ENCODE measurements around the gene CAMTA1.

CAMTA1 gene

GRCh38 chr1:7448986-7449385 is 663.7 kb downstream of the CAMTA1 start:
- no peak for DNase-seq

- DNase-seq = no peak
Measured at GRCh38 chr1:7449750-7450149, 664.5 kb downstream of the CAMTA1 start.

- no peak for DNase-seq
Measured at GRCh38 chr1:7450838-7451237, 665.6 kb downstream of the CAMTA1 start.

- DNase-seq = no peak
Measured at GRCh38 chr1:7453038-7453437, 667.8 kb downstream of the CAMTA1 start.

- DNase-seq = peak; percentile 6 to 20
Measured at GRCh38 chr1:7454052-7454815, 669.0 kb downstream of the CAMTA1 start.

GRCh38 chr1:7454895-7455784 is 669.9 kb downstream of the CAMTA1 start:
- no peak for DNase-seq

GRCh38 chr1:7455796-7456721 is 670.8 kb downstream of the CAMTA1 start:
- DNase-seq = no peak

- no peak for DNase-seq
Measured at GRCh38 chr1:7456722-7457082, 671.4 kb downstream of the CAMTA1 start.

- no peak for DNase-seq
Measured at GRCh38 chr1:7457811-7458210, 672.6 kb downstream of the CAMTA1 start.

- no peak for DNase-seq
Measured at GRCh38 chr1:7458946-7459345, 673.7 kb downstream of the CAMTA1 start.

GRCh38 chr1:7459914-7460313 is 674.7 kb downstream of the CAMTA1 start:
- DNase-seq = no peak

- no peak for DNase-seq
Measured at GRCh38 chr1:7460807-7461206, 675.6 kb downstream of the CAMTA1 start.

GRCh38 chr1:7462617-7463016 is 677.4 kb downstream of the CAMTA1 start:
- no peak for DNase-seq

GRCh38 chr1:7463526-7463925 is 678.3 kb downstream of the CAMTA1 start:
- DNase-seq = no peak

GRCh38 chr1:7464736-7465135 is 679.5 kb downstream of the CAMTA1 start:
- DNase-seq = no peak

- DNase-seq = no peak
Measured at GRCh38 chr1:7467476-7468175, 682.4 kb downstream of the CAMTA1 start.

- no peak for DNase-seq
Measured at GRCh38 chr1:7468248-7468647, 683.0 kb downstream of the CAMTA1 start.

- DNase-seq = no peak
Measured at GRCh38 chr1:7469255-7469938, 684.1 kb downstream of the CAMTA1 start.

GRCh38 chr1:7470904-7471638 is 685.8 kb downstream of the CAMTA1 start:
- peak; percentile 38 to 47 for DNase-seq

- DNase-seq = no peak
Measured at GRCh38 chr1:7471836-7472235, 686.6 kb downstream of the CAMTA1 start.
